NCI-H2227 treated with DMSO at 0.1 percent for 48 hours (cell line): ENCODE results near the gene BLCAP.
"Not testable (repeated sequence)": the region's sequence is repeated elsewhere in the genome, so short reads cannot be mapped to it uniquely, and the experiment has no call there.

Source experiments
- DNase-seq: peaks from one replicate; lab custom pipeline; 2025; lab: John Stamatoyannopoulos, UW

BLCAP gene

DNA sequence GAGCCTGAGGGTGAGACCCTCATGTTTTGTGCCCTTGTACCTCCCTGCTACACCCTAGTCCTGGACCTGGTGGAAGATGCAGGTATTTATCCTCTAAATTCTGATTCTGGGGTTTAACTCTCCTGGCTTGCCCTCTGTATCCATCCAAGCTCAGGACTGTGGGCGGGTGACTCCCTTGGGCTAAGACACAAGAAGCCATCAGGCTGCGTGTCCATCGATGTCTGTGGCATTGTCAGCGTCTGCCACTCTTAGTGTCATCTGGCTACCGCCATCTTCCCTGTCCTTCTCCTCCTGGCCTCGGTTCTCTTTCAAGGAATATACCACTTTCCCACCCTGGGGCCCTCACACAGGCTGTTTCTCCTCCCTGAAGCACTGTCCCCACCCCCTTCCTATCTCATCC is 28.9 kb upstream of the BLCAP start:
- DNase-seq: no peak

DNA sequence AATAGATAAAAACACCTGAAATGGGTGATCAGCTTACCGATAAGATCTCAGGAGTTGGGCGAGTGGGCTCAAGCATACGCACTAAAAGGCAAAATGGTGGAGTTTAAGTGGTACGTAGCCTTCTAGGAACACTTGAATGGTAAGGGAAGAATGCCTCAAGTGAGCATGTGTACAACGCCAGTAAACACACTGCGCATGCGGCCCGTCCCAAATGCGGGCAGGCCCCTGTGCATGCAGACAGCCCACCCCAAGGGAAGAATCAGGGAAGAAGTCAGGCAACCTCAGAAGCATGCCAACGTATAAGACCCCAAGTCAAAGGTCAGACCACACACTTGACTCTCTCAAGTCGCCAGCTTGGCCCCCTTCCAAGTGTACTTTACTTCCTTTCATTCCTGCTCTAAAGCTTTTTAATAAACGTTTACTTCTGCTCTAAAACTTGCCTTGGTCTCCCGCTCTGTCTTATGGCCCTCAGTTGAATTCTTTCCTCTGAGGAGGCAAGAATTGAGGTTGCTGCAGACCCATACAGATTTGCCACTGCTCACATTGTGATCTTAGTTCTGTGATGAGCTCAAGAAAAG is 27.1 kb upstream of the BLCAP start:
- DNase-seq: peak; percentile 44

DNA sequence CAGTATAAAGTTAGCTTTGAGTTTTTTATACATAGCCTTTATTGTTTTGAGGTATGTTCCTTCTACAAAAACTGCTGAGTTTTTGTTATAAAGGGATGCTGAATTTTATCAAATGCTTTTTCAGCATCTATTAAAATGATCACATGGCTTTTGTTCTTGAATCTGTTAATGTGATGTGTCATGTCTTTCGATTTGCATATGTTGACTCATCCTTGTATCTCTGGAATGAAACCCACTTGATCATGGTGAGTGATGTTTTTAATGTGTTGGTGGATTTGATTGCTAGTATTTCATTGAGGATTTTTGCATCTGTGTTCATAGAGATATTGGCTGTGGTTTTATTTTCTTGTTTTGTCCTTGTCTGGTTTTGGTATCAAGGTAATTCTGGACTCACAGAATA is 24.7 kb upstream of the BLCAP start:
- DNase-seq: no peak

GRCh38 chr20:37551660-37552059 is 24.0 kb upstream of the BLCAP start:
- DNase-seq: not testable (repeated sequence)

DNA sequence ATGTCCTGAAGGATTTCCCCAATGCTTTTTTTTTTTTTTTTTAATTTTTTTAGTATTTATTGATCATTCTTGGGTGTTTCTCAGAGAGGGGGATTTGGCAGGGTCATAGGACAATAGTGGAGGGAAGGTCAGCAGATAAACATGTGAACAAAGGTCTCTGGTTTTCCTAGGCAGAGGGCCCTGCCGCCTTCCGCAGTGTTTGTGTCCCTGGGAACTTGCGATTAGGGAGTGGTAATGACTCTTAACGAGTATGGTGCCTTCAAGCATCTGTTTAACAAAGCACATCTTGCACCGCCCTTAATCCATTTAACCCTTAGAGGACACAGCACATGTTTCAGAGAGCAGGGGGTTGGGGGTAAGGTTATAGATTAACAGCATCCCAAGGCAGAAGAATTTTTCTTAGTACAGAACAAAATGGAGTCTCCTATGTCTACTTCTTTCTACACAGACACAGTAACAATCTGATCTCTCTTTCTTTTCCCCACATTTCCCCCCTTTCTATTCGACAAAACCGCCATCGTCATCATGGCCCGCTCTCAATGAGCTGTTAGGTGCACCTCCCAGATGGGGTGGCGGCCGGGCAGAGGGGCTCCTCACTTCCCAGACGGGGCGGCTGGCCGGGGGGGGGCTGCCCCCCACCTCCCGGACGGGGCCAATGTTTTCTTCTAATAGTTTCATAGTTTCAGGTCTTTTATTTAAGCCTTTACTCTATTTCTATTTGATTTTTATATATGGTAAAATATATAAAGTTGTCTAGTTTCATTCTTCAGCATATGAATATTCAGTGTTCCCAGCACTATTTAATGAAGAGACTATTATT is 22.6 kb upstream of the BLCAP start:
- not testable (repeated sequence) for DNase-seq

DNA sequence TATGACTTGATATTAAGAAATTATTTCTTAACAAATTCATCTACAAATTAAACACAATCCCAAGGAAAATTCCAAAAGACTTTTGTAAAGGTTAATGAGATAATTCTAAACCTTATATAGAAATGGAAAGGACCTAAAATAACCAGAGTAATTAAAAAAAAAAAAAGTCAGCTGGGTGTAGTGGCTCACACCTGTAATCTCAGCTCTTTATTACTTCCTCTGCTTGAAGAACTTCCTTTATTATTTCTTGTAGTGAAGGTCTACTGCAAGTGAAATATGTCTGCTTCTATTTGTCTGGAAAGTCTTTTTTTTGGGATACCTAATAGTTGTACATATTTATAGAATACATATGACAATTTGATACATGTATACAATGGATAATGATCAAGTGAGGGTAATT is 20.2 kb upstream of the BLCAP start:
- DNase-seq: no peak

GRCh38 chr20:37545516-37545915 is 17.8 kb upstream of the BLCAP start:
- no peak for DNase-seq

GRCh38 chr20:37544386-37544785 is 16.7 kb upstream of the BLCAP start:
- no peak for DNase-seq

GRCh38 chr20:37543828-37544227 is 16.2 kb upstream of the BLCAP start:
- no peak for DNase-seq

GRCh38 chr20:37542281-37542680 is 14.6 kb upstream of the BLCAP start:
- DNase-seq: no peak

- DNase-seq: no peak
Measured at GRCh38 chr20:37541326-37541725, 13.7 kb upstream of the BLCAP start.

DNA sequence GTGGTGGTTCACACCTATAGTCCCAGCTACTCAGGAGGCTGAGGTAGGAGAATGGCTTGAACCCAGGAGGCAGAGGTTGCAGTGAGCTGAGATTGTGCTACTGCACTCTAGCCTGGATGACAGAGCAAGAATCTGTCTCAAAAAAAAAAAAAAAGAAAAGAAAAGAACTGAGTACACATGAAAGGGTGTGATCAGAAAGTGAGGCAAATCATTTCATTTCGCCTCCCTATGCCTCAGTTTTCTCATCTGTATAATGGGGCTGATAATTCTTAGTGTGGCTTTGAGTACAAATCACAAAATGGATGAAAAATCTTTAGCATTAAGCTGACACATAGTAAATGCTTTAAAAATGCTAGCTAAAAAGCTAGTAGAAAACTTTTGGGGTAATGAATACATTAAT is 13.2 kb upstream of the BLCAP start:
- DNase-seq: not testable (repeated sequence)

GRCh38 chr20:37540001-37540400 is 12.3 kb upstream of the BLCAP start:
- no peak for DNase-seq

DNA sequence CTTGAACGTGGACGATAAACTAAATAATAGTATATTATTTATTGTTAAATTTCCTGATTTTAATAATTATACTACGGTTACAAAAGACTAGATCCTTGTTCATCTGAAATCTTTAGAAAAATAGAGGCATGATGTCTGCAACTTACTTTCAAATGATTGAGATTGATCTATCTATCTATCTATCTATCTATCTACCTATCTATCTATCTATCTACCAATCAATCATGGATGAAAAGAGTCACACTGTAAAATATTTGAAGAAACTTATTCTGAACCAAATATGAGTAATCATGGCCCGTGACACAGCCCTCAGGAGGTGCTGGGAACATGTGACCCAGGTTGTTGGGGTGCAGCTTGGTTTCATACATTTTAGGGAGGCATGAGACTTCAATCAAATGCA is 11.7 kb upstream of the BLCAP start:
- no peak for DNase-seq

DNA sequence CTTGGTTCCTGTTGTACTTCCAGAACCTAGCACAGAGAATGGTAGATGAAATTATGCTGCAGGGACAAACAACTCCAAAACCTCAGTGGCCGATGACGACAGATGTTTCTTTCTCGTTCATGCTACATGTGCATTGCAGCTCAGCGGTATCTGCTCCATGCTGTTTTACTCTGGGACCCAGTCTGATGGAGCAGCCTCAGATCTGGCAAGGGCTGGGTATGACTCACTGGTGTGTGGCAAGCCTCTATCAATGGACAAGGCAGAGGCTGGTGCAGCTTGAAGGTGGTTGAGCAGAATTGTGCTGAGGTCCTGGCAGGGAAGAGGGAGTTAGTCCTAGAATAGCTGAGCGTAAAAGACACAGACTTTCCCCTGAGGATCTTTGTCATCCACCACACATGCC is 10.3 kb upstream of the BLCAP start:
- no peak for DNase-seq

- no peak for DNase-seq
Measured at GRCh38 chr20:37537505-37537904, 9.8 kb upstream of the BLCAP start.

GRCh38 chr20:37535443-37536132 is 7.9 kb upstream of the BLCAP start:
- DNase-seq: peak; percentile 20

GRCh38 chr20:37534401-37535157 is 6.9 kb upstream of the BLCAP start:
- peak; percentile 75 for DNase-seq

DNA sequence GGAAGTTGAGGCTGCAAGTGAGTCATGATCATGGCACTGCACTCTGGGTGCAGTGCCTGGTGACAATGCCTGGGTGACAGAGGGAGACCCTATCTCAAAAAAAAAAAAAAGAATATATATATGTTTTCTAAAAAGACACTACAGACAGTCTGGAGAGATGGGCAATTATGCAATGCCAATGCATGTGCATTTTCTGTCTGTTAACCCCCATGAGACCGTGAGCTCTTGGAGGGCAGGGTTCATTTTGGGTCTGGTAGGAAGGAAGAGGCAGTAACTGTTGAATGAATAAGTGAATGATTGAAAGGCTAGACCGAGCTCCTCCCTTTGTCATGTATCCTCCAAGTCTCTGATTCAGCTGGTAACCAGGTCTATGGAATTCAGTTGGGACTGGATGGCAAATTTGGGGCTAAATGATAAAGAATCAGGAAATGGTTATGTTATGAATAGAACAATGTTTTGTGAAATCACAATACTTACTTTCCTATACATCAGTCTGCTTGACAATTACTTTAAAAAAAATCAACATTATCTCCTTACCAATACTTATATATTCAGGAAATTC is 5.6 kb upstream of the BLCAP start:
- DNase-seq: no peak

DNA sequence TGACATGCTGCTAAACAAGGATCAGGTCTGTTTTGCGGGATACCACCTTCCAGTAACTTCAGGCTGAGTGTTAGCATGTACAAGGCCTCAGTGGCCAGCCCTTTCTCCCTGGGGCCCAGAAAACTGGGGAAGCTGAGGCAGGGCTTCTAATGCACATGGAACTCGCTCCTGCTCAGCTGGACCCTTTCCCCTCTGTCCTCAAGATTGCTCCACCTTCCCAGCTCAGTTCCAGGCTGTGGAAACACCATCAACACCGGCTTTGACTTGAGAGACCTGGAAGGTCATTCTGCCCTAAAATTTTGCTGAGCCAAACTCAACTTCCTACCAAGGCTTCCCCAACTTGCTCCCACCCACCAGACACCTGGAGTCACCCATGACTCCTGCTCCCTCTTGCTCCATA is 4.2 kb upstream of the BLCAP start:
- no peak for DNase-seq

GRCh38 chr20:37530696-37531095 is 3.0 kb upstream of the BLCAP start:
- DNase-seq: no peak

GRCh38 chr20:37529968-37530600 is 2.4 kb upstream of the BLCAP start:
- no peak for DNase-seq
